Measurements from ENCODE around the gene P2RX1. TPM values are rescaled to one million over a fixed set of nuclear protein-coding genes. Genes with fewer than 3 reads are reported as not detected.

P2RX1 gene
- polyA plus RNA-seq, 3 donors: 22.9 to 117 (median 33.8) TPM

- WGBS (ENCODE audit: insufficient coverage): over 99% methylated on average over 8 of the region's 9 CpGs
- H3K27me3 Mint-ChIP-seq (ENCODE audit: low read depth in 3 of 3): no peaks in the 10 kb centered on the region
- Histone ChIP-seq H3K27ac (ENCODE audit: low read depth in 1 of 2, low read length in 2 of 2) (no peak overlapping the region), H2AFZ (ENCODE audit: insufficient read depth, low read depth, low read length, poor library complexity, severe bottlenecking) (no peak overlapping the region), H3K4me3 (replicated peaks in 1 of 3; ENCODE audit: low read depth in 2 of 3, low read length in 3 of 3) (no peak overlapping the region), H3K9ac (ENCODE audit: insufficient read depth, low read length, poor library complexity, severe bottlenecking) (no peak overlapping the region), H3K4me1 (ENCODE audit: control insufficient read depth in 1 of 2, insufficient read depth in 2 of 2, low read length in 2 of 2) (no peaks in the 10 kb centered on the region), H3K36me3 (replicated peaks in 1 of 2; ENCODE audit: control insufficient read depth in 1 of 2, insufficient read depth in 2 of 2, low read length in 2 of 2) (peaks cover 49 to 87% of the 10 kb centered on the region in 2 donors), H3K4me2 (replicated peaks; ENCODE audit: extremely low read depth, low read length, poor library complexity, severe bottlenecking) (no peak overlapping the region), H3K9me3 (replicated peaks in 1 of 2; ENCODE audit: control insufficient read depth in 1 of 2, insufficient read depth in 1 of 2, low read length in 2 of 2) (no peaks in the 10 kb centered on the region), H4K20me1 (ENCODE audit: insufficient read depth, low read length) (no peaks in the 10 kb centered on the region), H3K79me2 (ENCODE audit: insufficient read depth, low read length) (no peaks in the 10 kb centered on the region), H3K27me3 (ENCODE audit: control insufficient read depth in 2 of 2, insufficient read depth in 2 of 2, low read length in 2 of 2) (no peaks in the 10 kb centered on the region)
- H3K4me1 Mint-ChIP-seq: no peaks in the 10 kb centered on the region
- H3K36me3 Mint-ChIP-seq: peaks cover 64 to 99% of the 10 kb centered on the region in 2 donors
- DNase-seq: no peak
- H3K27ac Mint-ChIP-seq: peak overlapping the region in 2 of 7 donors; percentile 41 to 53
- TF ChIP-seq, protein P1, sequence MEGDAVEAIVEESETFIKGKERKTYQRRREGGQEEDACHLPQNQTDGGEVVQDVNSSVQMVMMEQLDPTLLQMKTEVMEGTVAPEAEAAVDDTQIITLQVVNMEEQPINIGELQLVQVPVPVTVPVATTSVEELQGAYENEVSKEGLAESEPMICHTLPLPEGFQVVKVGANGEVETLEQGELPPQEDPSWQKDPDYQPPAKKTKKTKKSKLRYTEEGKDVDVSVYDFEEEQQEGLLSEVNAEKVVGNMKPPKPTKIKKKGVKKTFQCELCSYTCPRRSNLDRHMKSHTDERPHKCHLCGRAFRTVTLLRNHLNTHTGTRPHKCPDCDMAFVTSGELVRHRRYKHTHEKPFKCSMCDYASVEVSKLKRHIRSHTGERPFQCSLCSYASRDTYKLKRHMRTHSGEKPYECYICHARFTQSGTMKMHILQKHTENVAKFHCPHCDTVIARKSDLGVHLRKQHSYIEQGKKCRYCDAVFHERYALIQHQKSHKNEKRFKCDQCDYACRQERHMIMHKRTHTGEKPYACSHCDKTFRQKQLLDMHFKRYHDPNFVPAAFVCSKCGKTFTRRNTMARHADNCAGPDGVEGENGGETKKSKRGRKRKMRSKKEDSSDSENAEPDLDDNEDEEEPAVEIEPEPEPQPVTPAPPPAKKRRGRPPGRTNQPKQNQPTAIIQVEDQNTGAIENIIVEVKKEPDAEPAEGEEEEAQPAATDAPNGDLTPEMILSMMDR (IDR thresholded peaks at IDR 0.05): no peak
- intact Hi-C loops (cut with micrococcal nuclease): loop anchor here in 1 of 2 donors (2.0 kb wide), 1 partner anchor 69 kb away; no protein-coding TSS in a partner anchor
- H3K4me3 Mint-ChIP-seq: no peak overlapping the region
- H3K9me3 Mint-ChIP-seq: peaks cover 0 to 2% (median 0%) of the 10 kb centered on the region in 7 donors
Measured at GRCh38 chr17:3935825-3936355, 19.6 kb upstream of the P2RX1 start.

GRCh38 chr17:3935140-3935542, 18.9 kb upstream of the P2RX1 start:
- Mint-ChIP-seq H3K9me3 (peaks cover 0 to 2% (median 0%) of the 10 kb centered on the region in 7 donors), H3K36me3 (peaks cover 59 to 98% of the 10 kb centered on the region in 2 donors), H3K4me3 (no peak overlapping the region), H3K27me3 (ENCODE audit: low read depth in 3 of 3) (no peaks in the 10 kb centered on the region), H3K4me1 (no peaks in the 10 kb centered on the region), H3K27ac (peak overlapping the region in 4 of 7 donors; percentile 32 to 70 (median 51))
- Histone ChIP-seq H4K20me1 (ENCODE audit: insufficient read depth, low read length) (no peaks in the 10 kb centered on the region), H3K9ac (ENCODE audit: insufficient read depth, low read length, poor library complexity, severe bottlenecking) (no peak overlapping the region), H3K79me2 (ENCODE audit: insufficient read depth, low read length) (no peaks in the 10 kb centered on the region), H3K4me3 (replicated peaks in 1 of 3; ENCODE audit: low read depth in 2 of 3, low read length in 3 of 3) (no peak overlapping the region), H3K27me3 (ENCODE audit: control insufficient read depth in 2 of 2, insufficient read depth in 2 of 2, low read length in 2 of 2) (no peaks in the 10 kb centered on the region), H2AFZ (ENCODE audit: insufficient read depth, low read depth, low read length, poor library complexity, severe bottlenecking) (no peak overlapping the region), H3K27ac (ENCODE audit: low read depth in 1 of 2, low read length in 2 of 2) (peak overlapping the region in 1 of 2 donors; percentile 31), H3K4me2 (replicated peaks; ENCODE audit: extremely low read depth, low read length, poor library complexity, severe bottlenecking) (no peak overlapping the region), H3K36me3 (replicated peaks in 1 of 2; ENCODE audit: control insufficient read depth in 1 of 2, insufficient read depth in 2 of 2, low read length in 2 of 2) (peaks cover 46 to 87% of the 10 kb centered on the region in 2 donors), H3K4me1 (ENCODE audit: control insufficient read depth in 1 of 2, insufficient read depth in 2 of 2, low read length in 2 of 2) (no peaks in the 10 kb centered on the region), H3K9me3 (replicated peaks in 1 of 2; ENCODE audit: control insufficient read depth in 1 of 2, insufficient read depth in 1 of 2, low read length in 2 of 2) (no peaks in the 10 kb centered on the region)
- peak; percentile 54 to 62 (median 58) for DNase-seq
- WGBS (ENCODE audit: insufficient coverage): 0% methylated on average over 1 of the region's 10 CpGs
- intact Hi-C loops (cut with micrococcal nuclease): loop anchor here in 1 of 2 donors (2.0 kb wide), 1 partner anchor 70 kb away; no protein-coding TSS in a partner anchor
- TF ChIP-seq, protein P1 (IDR thresholded peaks at IDR 0.05): peak; percentile 63

All from CD14-positive monocyte (primary cell).